ENCODE results near the gene SNW1.
"Not testable (repeated sequence)": the region's sequence is repeated elsewhere in the genome, so short reads cannot be mapped to it uniquely, and the experiment has no call there.

DNA sequence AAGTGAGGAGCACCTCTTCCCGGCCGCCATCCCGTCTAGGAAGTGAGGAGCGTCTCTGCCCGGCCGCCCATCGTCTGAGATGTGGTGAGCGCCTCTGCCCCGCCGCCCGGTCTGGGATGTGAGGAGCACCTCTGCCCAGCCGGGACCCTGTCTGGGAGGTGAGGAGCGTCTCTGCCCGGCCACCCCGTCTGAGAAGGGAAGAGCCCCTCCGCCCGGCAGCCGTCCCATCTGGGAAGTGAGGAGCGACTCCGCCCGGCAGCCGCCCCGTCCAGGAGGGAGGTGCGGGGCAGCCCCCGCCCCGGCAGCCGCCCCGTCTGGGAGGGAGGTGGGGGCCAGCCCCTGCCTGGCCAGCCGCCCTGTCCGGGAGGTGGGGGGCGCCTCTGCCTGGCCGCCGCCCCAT, 13.5 kb downstream of the SNW1 start:
- TF ChIP-seq, protein P1, sequence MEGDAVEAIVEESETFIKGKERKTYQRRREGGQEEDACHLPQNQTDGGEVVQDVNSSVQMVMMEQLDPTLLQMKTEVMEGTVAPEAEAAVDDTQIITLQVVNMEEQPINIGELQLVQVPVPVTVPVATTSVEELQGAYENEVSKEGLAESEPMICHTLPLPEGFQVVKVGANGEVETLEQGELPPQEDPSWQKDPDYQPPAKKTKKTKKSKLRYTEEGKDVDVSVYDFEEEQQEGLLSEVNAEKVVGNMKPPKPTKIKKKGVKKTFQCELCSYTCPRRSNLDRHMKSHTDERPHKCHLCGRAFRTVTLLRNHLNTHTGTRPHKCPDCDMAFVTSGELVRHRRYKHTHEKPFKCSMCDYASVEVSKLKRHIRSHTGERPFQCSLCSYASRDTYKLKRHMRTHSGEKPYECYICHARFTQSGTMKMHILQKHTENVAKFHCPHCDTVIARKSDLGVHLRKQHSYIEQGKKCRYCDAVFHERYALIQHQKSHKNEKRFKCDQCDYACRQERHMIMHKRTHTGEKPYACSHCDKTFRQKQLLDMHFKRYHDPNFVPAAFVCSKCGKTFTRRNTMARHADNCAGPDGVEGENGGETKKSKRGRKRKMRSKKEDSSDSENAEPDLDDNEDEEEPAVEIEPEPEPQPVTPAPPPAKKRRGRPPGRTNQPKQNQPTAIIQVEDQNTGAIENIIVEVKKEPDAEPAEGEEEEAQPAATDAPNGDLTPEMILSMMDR (IDR thresholded peaks at IDR 0.05), result not testable (repeated sequence)
- TF ChIP-seq EZH2phosphoT487 (IDR thresholded peaks at IDR 0.05), result not testable (repeated sequence)
